ENCODE measurements around the gene ADAM12. TPM values are rescaled to one million over a fixed set of nuclear protein-coding genes. Genes with fewer than 3 reads are reported as not detected.

ADAM12 gene
- polyA plus RNA-seq, 3 donors, result 0.05 TPM; not detected in 2

- H3K4me3 Mint-ChIP-seq, result no peak overlapping the region
- no peak overlapping the region for H3K4me2 ChIP-seq (replicated peaks; ENCODE audit: extremely low read depth, low read length, poor library complexity, severe bottlenecking)
- H3K36me3 ChIP-seq (replicated peaks in 1 of 2; ENCODE audit: control insufficient read depth in 1 of 2, insufficient read depth in 2 of 2, low read length in 2 of 2), result no peaks in the 10 kb centered on the region
- intact Hi-C loops (cut with micrococcal nuclease), result no loop called here
- no peak for DNase-seq
- no peaks in the 10 kb centered on the region for H3K27me3 ChIP-seq (ENCODE audit: control insufficient read depth in 2 of 2, insufficient read depth in 2 of 2, low read length in 2 of 2)
- no peaks in the 10 kb centered on the region for H3K4me1 Mint-ChIP-seq
- 97% methylated on average over 5 of the region's 7 CpGs for WGBS (ENCODE audit: insufficient coverage)
- no peaks in the 10 kb centered on the region for H3K4me1 ChIP-seq (ENCODE audit: control insufficient read depth in 1 of 2, insufficient read depth in 2 of 2, low read length in 2 of 2)
- H3K9me3 Mint-ChIP-seq, result no peaks in the 10 kb centered on the region
- H2AFZ ChIP-seq (ENCODE audit: insufficient read depth, low read depth, low read length, poor library complexity, severe bottlenecking), result no peak overlapping the region
- H4K20me1 ChIP-seq (ENCODE audit: insufficient read depth, low read length), result no peaks in the 10 kb centered on the region
- H3K9me3 ChIP-seq (replicated peaks in 1 of 2; ENCODE audit: control insufficient read depth in 1 of 2, insufficient read depth in 1 of 2, low read length in 2 of 2), result no peaks in the 10 kb centered on the region
- H3K4me3 ChIP-seq (replicated peaks in 1 of 3; ENCODE audit: low read depth in 2 of 3, low read length in 3 of 3), result no peak overlapping the region
- no peak for TF ChIP-seq CTCF (IDR thresholded peaks at IDR 0.05)
- no peaks in the 10 kb centered on the region for H3K36me3 Mint-ChIP-seq
- no peak overlapping the region for H3K27ac Mint-ChIP-seq
- no peaks in the 10 kb centered on the region for H3K79me2 ChIP-seq (ENCODE audit: insufficient read depth, low read length)
- peaks cover 0 to 8% (median 7%) of the 10 kb centered on the region in 3 donors for H3K27me3 Mint-ChIP-seq (ENCODE audit: low read depth in 3 of 3)
- no peak overlapping the region for H3K27ac ChIP-seq (ENCODE audit: low read depth in 1 of 2, low read length in 2 of 2)
- H3K9ac ChIP-seq (ENCODE audit: insufficient read depth, low read length, poor library complexity, severe bottlenecking), result no peak overlapping the region
Observed at GRCh38 chr10:126259760-126260479, 128.4 kb downstream of the ADAM12 start.

GRCh38 chr10:126256864-126257263 is 131.4 kb downstream of the ADAM12 start:
- intact Hi-C loops (cut with micrococcal nuclease), result no loop called here
- Histone ChIP-seq H3K36me3 (replicated peaks in 1 of 2; ENCODE audit: control insufficient read depth in 1 of 2, insufficient read depth in 2 of 2, low read length in 2 of 2) (no peaks in the 10 kb centered on the region), H4K20me1 (ENCODE audit: insufficient read depth, low read length) (no peaks in the 10 kb centered on the region), H3K27me3 (ENCODE audit: control insufficient read depth in 2 of 2, insufficient read depth in 2 of 2, low read length in 2 of 2) (no peaks in the 10 kb centered on the region), H3K4me3 (replicated peaks in 1 of 3; ENCODE audit: low read depth in 2 of 3, low read length in 3 of 3) (no peak overlapping the region), H3K79me2 (ENCODE audit: insufficient read depth, low read length) (no peaks in the 10 kb centered on the region), H3K27ac (ENCODE audit: low read depth in 1 of 2, low read length in 2 of 2) (no peak overlapping the region), H3K4me1 (ENCODE audit: control insufficient read depth in 1 of 2, insufficient read depth in 2 of 2, low read length in 2 of 2) (no peaks in the 10 kb centered on the region), H3K9me3 (replicated peaks in 1 of 2; ENCODE audit: control insufficient read depth in 1 of 2, insufficient read depth in 1 of 2, low read length in 2 of 2) (no peaks in the 10 kb centered on the region), H3K4me2 (replicated peaks; ENCODE audit: extremely low read depth, low read length, poor library complexity, severe bottlenecking) (no peak overlapping the region), H2AFZ (ENCODE audit: insufficient read depth, low read depth, low read length, poor library complexity, severe bottlenecking) (no peak overlapping the region), H3K9ac (ENCODE audit: insufficient read depth, low read length, poor library complexity, severe bottlenecking) (no peak overlapping the region)
- no peak for TF ChIP-seq CTCF (IDR thresholded peaks at IDR 0.05)
- no peaks in the 10 kb centered on the region for H3K4me1 Mint-ChIP-seq
- H3K27ac Mint-ChIP-seq, result no peak overlapping the region
- no peak for DNase-seq
- no peak overlapping the region for H3K4me3 Mint-ChIP-seq
- WGBS (ENCODE audit: insufficient coverage), result 83% methylated on average over 1 of the region's 1 CpG
- H3K9me3 Mint-ChIP-seq, result peaks cover 0 to 5% (median 2%) of the 10 kb centered on the region in 7 donors
- H3K36me3 Mint-ChIP-seq, result no peaks in the 10 kb centered on the region
- H3K27me3 Mint-ChIP-seq (ENCODE audit: low read depth in 3 of 3), result peaks cover 0 to 8% (median 5%) of the 10 kb centered on the region in 3 donors
